Astrocyte (in vitro differentiated cells and primary cell): Measurements from ENCODE around the gene GABRQ. TPM values are rescaled to one million over a fixed set of nuclear protein-coding genes. Genes with fewer than 3 reads are reported as not detected.
"Not testable (repeated sequence)": the region's sequence is repeated elsewhere in the genome, so short reads cannot be mapped to it uniquely, and the experiment has no call there.

Source experiments
- DNase-seq: peaks from one replicate; pipeline ENCODE4 v3.0.0-alpha.2; 2010; ENCODE audit warnings: low read depth
- FAIRE-seq: peaks from 2 replicates; lab custom pipeline; 2011; peaks lifted over from hg19 to GRCh38; lab: Jason Lieb, UNC
- H2AFZ ChIP-seq: 2 replicates; pipeline ENCODE4 v1.6.0; 2012; ENCODE audit warnings: low read depth, low read length, inconsistent platforms
- H3K27ac ChIP-seq: 2 replicates; pipeline ENCODE4 v1.5.1; 2011; ENCODE audit warnings: low read depth, low read length, inconsistent platforms
- H3K27me3 ChIP-seq: 2 replicates; pipeline ENCODE4 v1.6.0; 2011; ENCODE audit warnings: low read length, inconsistent platforms; ENCODE audit not compliant: insufficient read depth
- H3K36me3 ChIP-seq: 2 replicates; pipeline ENCODE4 v1.5.1; 2011; ENCODE audit warnings: low read length, inconsistent platforms; ENCODE audit not compliant: insufficient read depth
- H3K4me1 ChIP-seq: 2 replicates; pipeline ENCODE4 v1.5.1; 2011; ENCODE audit warnings: low read length, inconsistent platforms; ENCODE audit not compliant: insufficient read depth
- H3K4me2 ChIP-seq: 2 replicates; pipeline ENCODE4 v1.6.0; 2012; ENCODE audit warnings: low read length, inconsistent platforms
- H3K4me3 ChIP-seq: 2 replicates; pipeline ENCODE4 v1.5.1; 2011; ENCODE audit warnings: low read depth, mild to moderate bottlenecking, low read length, inconsistent platforms; ENCODE audit not compliant: insufficient read depth
- H3K79me2 ChIP-seq: 2 replicates; pipeline ENCODE4 v1.6.0; 2012; ENCODE audit warnings: mild to moderate bottlenecking, low read length, inconsistent platforms; ENCODE audit not compliant: insufficient read depth
- H3K9ac ChIP-seq: 2 replicates; pipeline ENCODE4 v1.6.0; 2012; ENCODE audit warnings: mild to moderate bottlenecking, low read length, inconsistent platforms
- H3K9me3 ChIP-seq: 2 replicates; pipeline ENCODE4 v1.5.1; 2012; ENCODE audit warnings: low read depth, mild to moderate bottlenecking, low read length, inconsistent platforms; ENCODE audit not compliant: insufficient read depth
- H4K20me1 ChIP-seq: 2 replicates; pipeline ENCODE4 v1.6.0; 2012; ENCODE audit warnings: low read length, inconsistent platforms; ENCODE audit not compliant: insufficient read depth
- H3K27ac Mint-ChIP-seq: one replicate; pipeline ENCODE4 v1.8.0; 2021; ENCODE audit warnings: mild to moderate bottlenecking, mixed read lengths; ENCODE audit not compliant: unreplicated experiment
- H3K27me3 Mint-ChIP-seq: one replicate; pipeline ENCODE4 v1.8.0; 2021; ENCODE audit warnings: low read depth, mixed read lengths; ENCODE audit not compliant: unreplicated experiment
- H3K36me3 Mint-ChIP-seq: one replicate; pipeline ENCODE4 v1.8.0; 2021; ENCODE audit warnings: low read depth, mixed read lengths; ENCODE audit not compliant: unreplicated experiment
- H3K4me1 Mint-ChIP-seq: one replicate; pipeline ENCODE4 v1.8.0; 2021; ENCODE audit warnings: low read depth, mixed read lengths; ENCODE audit not compliant: unreplicated experiment
- H3K4me3 Mint-ChIP-seq: one replicate; pipeline ENCODE4 v1.8.0; 2021; ENCODE audit warnings: mild to moderate bottlenecking, moderate library complexity, mixed read lengths; ENCODE audit not compliant: unreplicated experiment
- H3K9me3 Mint-ChIP-seq: one replicate; pipeline ENCODE4 v1.8.0; 2021; ENCODE audit warnings: mild to moderate bottlenecking, mixed read lengths; ENCODE audit not compliant: unreplicated experiment
- CTCF ChIP-seq: IDR thresholded peaks from 2 replicates; pipeline ENCODE4 v1.5.1; 2011; ENCODE audit warnings: low read depth, mild to moderate bottlenecking, inconsistent platforms, low read length, moderate library complexity; ENCODE audit not compliant: insufficient read depth
- EZH2 ChIP-seq: IDR thresholded peaks from 2 replicates; pipeline ENCODE4 v1.6.1; 2012; ENCODE audit warnings: mild to moderate bottlenecking, low read length, inconsistent platforms; ENCODE audit not compliant: insufficient read depth
- total RNA-seq: library from RNA; stranded (reverse); gene quantifications from 2 replicates; pipeline ENCODE4 v1.2.1, GENCODE V29; 2021

GABRQ gene
- total RNA-seq, 1 donor from 2014 or later = 0.41 TPM

- no peak overlapping the region for H3K4me2 ChIP-seq
- H3K79me2 ChIP-seq = no peaks in the 10 kb centered on the region
- Mint-ChIP-seq H3K27me3 (peaks cover 11% of the 10 kb centered on the region), H3K4me1 (no peaks in the 10 kb centered on the region), H3K36me3 (no peaks in the 10 kb centered on the region), H3K4me3 (no peak overlapping the region), H3K9me3 (peaks cover 2% of the 10 kb centered on the region), H3K27ac (no peak overlapping the region)
- H2AFZ ChIP-seq = no peak overlapping the region
- no peaks in the 10 kb centered on the region for H3K9me3 ChIP-seq
- TF ChIP-seq CTCF (no peak), EZH2 (no peak)
- FAIRE-seq (no peak), DNase-seq (no peak)
- no peak overlapping the region for H3K27ac ChIP-seq
- no peaks in the 10 kb centered on the region for H3K27me3 ChIP-seq
- H3K4me3 ChIP-seq = no peak overlapping the region
- no peak overlapping the region for H3K9ac ChIP-seq
- no peaks in the 10 kb centered on the region for H3K4me1 ChIP-seq
- H4K20me1 ChIP-seq = no peaks in the 10 kb centered on the region
- H3K36me3 ChIP-seq = no peaks in the 10 kb centered on the region
Measured at GRCh38 chrX:152674135-152674534, 36.4 kb downstream of the GABRQ start.

- H3K4me2 ChIP-seq, H3K79me2 ChIP-seq, H3K9ac ChIP-seq, H3K4me1 Mint-ChIP-seq, H3K9me3 Mint-ChIP-seq, H3K27ac Mint-ChIP-seq, H3K4me3 Mint-ChIP-seq, H3K27me3 ChIP-seq, H3K36me3 ChIP-seq, FAIRE-seq, H3K27ac ChIP-seq, H3K36me3 Mint-ChIP-seq, H3K4me3 ChIP-seq, H3K4me1 ChIP-seq, H4K20me1 ChIP-seq, H2AFZ ChIP-seq, H3K9me3 ChIP-seq, DNase-seq: not testable (repeated sequence)
- H3K27me3 Mint-ChIP-seq = peaks cover 11% of the 10 kb centered on the region
Measured at GRCh38 chrX:152674652-152675051, 37.0 kb downstream of the GABRQ start.

- H3K36me3 ChIP-seq, H3K27ac Mint-ChIP-seq, H3K4me3 ChIP-seq, DNase-seq, H3K27me3 ChIP-seq, H3K4me1 ChIP-seq, H3K4me2 ChIP-seq, H3K4me1 Mint-ChIP-seq, H3K9me3 ChIP-seq, H2AFZ ChIP-seq, H3K27me3 Mint-ChIP-seq, H3K27ac ChIP-seq, H3K4me3 Mint-ChIP-seq, H3K36me3 Mint-ChIP-seq, H3K9ac ChIP-seq, H3K79me2 ChIP-seq, H3K9me3 Mint-ChIP-seq, H4K20me1 ChIP-seq: not testable (repeated sequence)
- peak; percentile 72 for FAIRE-seq
Measured at GRCh38 chrX:152681012-152681411, 43.3 kb downstream of the GABRQ start.

GRCh38 chrX:152697952-152698931 lies 60.5 kb downstream of the GABRQ start, which contains the start of gene MAGEA3:
Gene MAGEA3, plus strand, starts transcription at chrX:152698794. Its CDS starts 2,039 bp downstream, at chrX:152700833.
- H3K4me1 Mint-ChIP-seq, H3K79me2 ChIP-seq, H3K36me3 Mint-ChIP-seq, H2AFZ ChIP-seq, H3K4me3 Mint-ChIP-seq, H3K4me2 ChIP-seq, DNase-seq, H3K9ac ChIP-seq, FAIRE-seq, H3K27me3 ChIP-seq, H3K36me3 ChIP-seq, H3K27ac ChIP-seq, H3K27me3 Mint-ChIP-seq, H3K9me3 ChIP-seq, H3K9me3 Mint-ChIP-seq, H3K4me1 ChIP-seq, H3K4me3 ChIP-seq, H3K27ac Mint-ChIP-seq, H4K20me1 ChIP-seq: not testable (repeated sequence)

GRCh38 chrX:152700390-152700789 lies 62.7 kb downstream of the GABRQ start:
- FAIRE-seq = not testable (repeated sequence)

More at GRCh38 chrX:152700390-152700789, 62.7 kb downstream of the GABRQ start:
- H3K36me3 Mint-ChIP-seq, H3K27ac Mint-ChIP-seq, H3K4me3 Mint-ChIP-seq, H3K4me1 Mint-ChIP-seq, H3K27me3 Mint-ChIP-seq, H3K36me3 ChIP-seq, H3K27me3 ChIP-seq, H3K79me2 ChIP-seq, H3K4me2 ChIP-seq, H4K20me1 ChIP-seq, H3K27ac ChIP-seq, H3K9ac ChIP-seq, H2AFZ ChIP-seq, H3K4me1 ChIP-seq, DNase-seq, H3K9me3 ChIP-seq, H3K4me3 ChIP-seq, H3K9me3 Mint-ChIP-seq: not testable (repeated sequence)
